ENCODE measurements around the gene SLC37A1. TPM values are rescaled to one million over a fixed set of nuclear protein-coding genes. Genes with fewer than 3 reads are reported as not detected.

Gene SLC37A1
- total and polyA plus RNA-seq, 4 donors = 2.0 to 7.2 (median 4.3) TPM

DNA sequence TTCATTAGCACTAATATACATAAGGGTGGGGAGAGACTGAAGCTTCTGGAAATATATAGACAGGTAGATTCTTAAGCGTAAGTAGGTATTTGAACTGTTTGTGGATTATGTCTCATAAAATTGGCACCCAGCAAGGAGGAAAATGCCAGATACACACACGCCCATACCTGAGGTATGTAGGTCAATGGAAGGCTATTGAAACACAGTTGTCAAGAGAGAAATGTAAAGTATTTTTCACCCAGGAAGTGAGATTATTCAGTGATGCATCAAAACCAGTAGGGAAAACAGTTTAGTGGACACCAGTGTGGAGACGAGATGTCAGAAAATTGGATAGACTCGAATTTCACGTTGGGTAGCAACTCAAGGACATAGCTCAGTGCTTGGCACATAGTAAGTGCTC is 12.9 kb upstream of the SLC37A1 start:
- TF ChIP-seq, protein P1, sequence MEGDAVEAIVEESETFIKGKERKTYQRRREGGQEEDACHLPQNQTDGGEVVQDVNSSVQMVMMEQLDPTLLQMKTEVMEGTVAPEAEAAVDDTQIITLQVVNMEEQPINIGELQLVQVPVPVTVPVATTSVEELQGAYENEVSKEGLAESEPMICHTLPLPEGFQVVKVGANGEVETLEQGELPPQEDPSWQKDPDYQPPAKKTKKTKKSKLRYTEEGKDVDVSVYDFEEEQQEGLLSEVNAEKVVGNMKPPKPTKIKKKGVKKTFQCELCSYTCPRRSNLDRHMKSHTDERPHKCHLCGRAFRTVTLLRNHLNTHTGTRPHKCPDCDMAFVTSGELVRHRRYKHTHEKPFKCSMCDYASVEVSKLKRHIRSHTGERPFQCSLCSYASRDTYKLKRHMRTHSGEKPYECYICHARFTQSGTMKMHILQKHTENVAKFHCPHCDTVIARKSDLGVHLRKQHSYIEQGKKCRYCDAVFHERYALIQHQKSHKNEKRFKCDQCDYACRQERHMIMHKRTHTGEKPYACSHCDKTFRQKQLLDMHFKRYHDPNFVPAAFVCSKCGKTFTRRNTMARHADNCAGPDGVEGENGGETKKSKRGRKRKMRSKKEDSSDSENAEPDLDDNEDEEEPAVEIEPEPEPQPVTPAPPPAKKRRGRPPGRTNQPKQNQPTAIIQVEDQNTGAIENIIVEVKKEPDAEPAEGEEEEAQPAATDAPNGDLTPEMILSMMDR (IDR thresholded peaks at IDR 0.05; ENCODE audit: low read depth, low read length, missing input control) = no peak
- TF ChIP-seq FOXA2 (IDR thresholded peaks at IDR 0.05) = no peak
- no peak for TF ChIP-seq SP1 (IDR thresholded peaks at IDR 0.05)
- no peak for TF ChIP-seq RXRA (IDR thresholded peaks at IDR 0.05)
- TF ChIP-seq TAF1 (conservative IDR thresholded peaks at IDR 0.05) = no peak
- TF ChIP-seq FOXA1 (IDR thresholded peaks at IDR 0.05) = no peak
- TF ChIP-seq, protein P2, sequence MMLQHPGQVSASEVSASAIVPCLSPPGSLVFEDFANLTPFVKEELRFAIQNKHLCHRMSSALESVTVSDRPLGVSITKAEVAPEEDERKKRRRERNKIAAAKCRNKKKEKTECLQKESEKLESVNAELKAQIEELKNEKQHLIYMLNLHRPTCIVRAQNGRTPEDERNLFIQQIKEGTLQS (IDR thresholded peaks at IDR 0.05) = no peak
- TF ChIP-seq GABPA (IDR thresholded peaks at IDR 0.05 in 1 of 2, conservative IDR thresholded peaks at IDR 0.05 in 1 of 2) = no peak
- TF ChIP-seq RAD21 (IDR thresholded peaks at IDR 0.05) = no peak
- no peak for TF ChIP-seq NR2F2 (IDR thresholded peaks at IDR 0.05)
- TF ChIP-seq ZBTB33 (IDR thresholded peaks at IDR 0.05) = no peak
- TF ChIP-seq JUND (IDR thresholded peaks at IDR 0.05) = no peak
- Histone ChIP-seq H3K27me3 (ENCODE audit: control insufficient read depth in 4 of 4, insufficient read depth in 4 of 4, low read length in 3 of 4) (no peaks in the 10 kb centered on the region), H3K36me3 (ENCODE audit: control insufficient read depth in 4 of 4, insufficient read depth in 3 of 4, low read depth in 1 of 4, low read length in 3 of 4) (no peaks in the 10 kb centered on the region), H3K9me3 (ENCODE audit: control insufficient read depth in 4 of 4, low read length in 3 of 4) (no peaks in the 10 kb centered on the region), H3K4me3 (ENCODE audit: low read depth in 1 of 3, low read length in 3 of 3) (no peak overlapping the region), H3K4me1 (ENCODE audit: control insufficient read depth in 4 of 4, insufficient read depth in 4 of 4, low read length in 3 of 4) (peaks cover 3 to 10% (median 7%) of the 10 kb centered on the region in 4 donors), H3K9ac (ENCODE audit: low read depth in 1 of 2, low read length in 2 of 2) (no peak overlapping the region), H3K27ac (ENCODE audit: low read depth in 1 of 2, low read length in 2 of 2) (no peak overlapping the region)
- whole genome bisulfite sequencing = 83% methylated on average over 5 of the region's 5 CpGs
- DNase-seq (ENCODE audit: low spot score) = no peak

GRCh38 chr21:42503711-42504110 is 9.9 kb upstream of the SLC37A1 start:
- Histone ChIP-seq H3K9ac (ENCODE audit: low read depth in 1 of 2, low read length in 2 of 2) (no peak overlapping the region), H3K27ac (ENCODE audit: low read depth in 1 of 2, low read length in 2 of 2) (no peak overlapping the region), H3K9me3 (ENCODE audit: control insufficient read depth in 4 of 4, low read length in 3 of 4) (no peaks in the 10 kb centered on the region), H3K27me3 (ENCODE audit: control insufficient read depth in 4 of 4, insufficient read depth in 4 of 4, low read length in 3 of 4) (no peaks in the 10 kb centered on the region), H3K36me3 (ENCODE audit: control insufficient read depth in 4 of 4, insufficient read depth in 3 of 4, low read depth in 1 of 4, low read length in 3 of 4) (no peaks in the 10 kb centered on the region), H3K4me3 (ENCODE audit: low read depth in 1 of 3, low read length in 3 of 3) (no peak overlapping the region), H3K4me1 (ENCODE audit: control insufficient read depth in 4 of 4, insufficient read depth in 4 of 4, low read length in 3 of 4) (no peaks in the 10 kb centered on the region)
- peak; percentile 56 for DNase-seq (ENCODE audit: low spot score)
- 85% methylated on average over 4 of the region's 4 CpGs for WGBS
- TF ChIP-seq, protein P3, sequence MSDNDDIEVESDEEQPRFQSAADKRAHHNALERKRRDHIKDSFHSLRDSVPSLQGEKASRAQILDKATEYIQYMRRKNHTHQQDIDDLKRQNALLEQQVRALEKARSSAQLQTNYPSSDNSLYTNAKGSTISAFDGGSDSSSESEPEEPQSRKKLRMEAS (IDR thresholded peaks at IDR 0.05) = no peak
- TF ChIP-seq YY1 (IDR thresholded peaks at IDR 0.05) (no peak), NR2F2 (IDR thresholded peaks at IDR 0.05) (no peak), REST (IDR thresholded peaks at IDR 0.05) (no peak), EGR1 (IDR thresholded peaks at IDR 0.05; ENCODE audit: low read depth in 2 of 2) (no peak), SP1 (IDR thresholded peaks at IDR 0.05) (no peak), FOXA1 (IDR thresholded peaks at IDR 0.05) (no peak), TAF1 (conservative IDR thresholded peaks at IDR 0.05) (no peak), JUND (IDR thresholded peaks at IDR 0.05) (no peak), HNF4G (IDR thresholded peaks at IDR 0.05) (no peak), RAD21 (IDR thresholded peaks at IDR 0.05) (no peak), GABPA (IDR thresholded peaks at IDR 0.05 in 1 of 2, conservative IDR thresholded peaks at IDR 0.05 in 1 of 2) (no peak), HNF4A (conservative IDR thresholded peaks at IDR 0.05) (no peak)

All from liver (tissue), 9 donors.